IMR-90 (cell line): ENCODE data around the gene MIEN1. TPM values are rescaled to one million over a fixed set of nuclear protein-coding genes. Genes with fewer than 3 reads are reported as not detected.

Source experiments
- ATAC-seq: fragments of 200-7000 bp; cut with Tn5 transposase; 2 replicates; pipeline ENCODE4 v1.9.1; 2020; ENCODE audit warnings: low read depth, mild to moderate bottlenecking, moderate library complexity
- BruUV-seq: library from RNA; stranded (reverse); fragments of 400-500 nt; replicated peaks from 2 replicates; lab custom pipeline; 2021; lab: Mats Ljungman, UMichigan
- CTCF ChIA-PET: fragments of 300-600 bp; formaldehyde crosslinking; extraction: SDS; loops from one replicate; lab custom pipeline; 2021; ENCODE audit warnings: antibody characterized with exemption; lab: Yijun Ruan, JAX
- POLR2A ChIA-PET: fragments of 300-600 bp; sonication (Branson Sonifier 250); formaldehyde crosslinking; loops from one replicate; lab custom pipeline; 2022; ENCODE audit warnings: antibody characterized with exemption; ENCODE audit not compliant: unreplicated experiment; lab: Charles Lee
- DNase-seq: peaks from one replicate; pipeline ENCODE4 v3.0.0; 2013
- H2AFZ ChIP-seq: replicated peaks from 2 replicates; pipeline ENCODE3; 2013; ENCODE audit warnings: low read length, mild to moderate bottlenecking; ENCODE audit not compliant: poor library complexity
- H2AK5ac ChIP-seq: 2 replicates; pipeline ENCODE4 v1.6.1; 2013; ENCODE audit warnings: low read depth, low read length, inconsistent platforms
- H2AK9ac ChIP-seq: replicated peaks from 2 replicates; pipeline ENCODE3; 2013; ENCODE audit warnings: mild to moderate bottlenecking, low read depth, low read length, moderate library complexity; ENCODE audit not compliant: poor library complexity
- H2BK120ac ChIP-seq: 2 replicates; pipeline ENCODE4 v1.6.1; 2013; ENCODE audit warnings: low read depth, low read length, inconsistent platforms
- H2BK15ac ChIP-seq: 3 replicates; pipeline ENCODE4 v1.6.1; 2013; ENCODE audit warnings: low read depth, low read length, inconsistent platforms
- H2BK20ac ChIP-seq: 2 replicates; pipeline ENCODE4 v1.6.1; 2013; ENCODE audit warnings: low read depth, mild to moderate bottlenecking, inconsistent platforms, low read length, moderate library complexity
- H2BK5ac ChIP-seq: 2 replicates; pipeline ENCODE4 v1.6.1; 2013; ENCODE audit warnings: mild to moderate bottlenecking, low read depth, low read length, inconsistent platforms; ENCODE audit not compliant: poor library complexity, severe bottlenecking
- H3K14ac ChIP-seq: replicated peaks from 2 replicates; pipeline ENCODE4 v1.6.1; 2013; ENCODE audit warnings: low read depth, low read length, inconsistent platforms
- H3K18ac ChIP-seq: 2 replicates; pipeline ENCODE4 v1.6.1; 2013; ENCODE audit warnings: low read depth, low read length, control low read depth
- H3K23ac ChIP-seq: 2 replicates; pipeline ENCODE4 v1.6.1; 2013; ENCODE audit warnings: low read depth, low read length, inconsistent platforms
- H3K27ac ChIP-seq: 2 replicates; pipeline ENCODE4 v1.5.1; 2013; ENCODE audit warnings: mild to moderate bottlenecking, control low read depth, low read length; ENCODE audit not compliant: insufficient read depth
- H3K27me3 ChIP-seq: 2 replicates; pipeline ENCODE4 v1.6.1; 2013; ENCODE audit warnings: low read length; ENCODE audit not compliant: control insufficient read depth, insufficient read depth
- H3K36me3 ChIP-seq: 2 replicates; pipeline ENCODE4 v1.6.1; 2013; ENCODE audit warnings: low read length, mixed read lengths; ENCODE audit not compliant: control insufficient read depth, insufficient read depth
- H3K4ac ChIP-seq: 2 replicates; pipeline ENCODE4 v1.6.1; 2013; ENCODE audit warnings: low read depth, low read length, inconsistent platforms
- H3K4me1 ChIP-seq: 2 replicates; pipeline ENCODE4 v1.6.1; 2013; ENCODE audit warnings: low read length, mixed read lengths; ENCODE audit not compliant: control insufficient read depth, insufficient read depth
- H3K4me2 ChIP-seq: 2 replicates; pipeline ENCODE4 v1.6.1; 2013; ENCODE audit warnings: low read depth, mild to moderate bottlenecking, control low read depth, low read length, moderate library complexity
- H3K4me3 ChIP-seq: 2 replicates; pipeline ENCODE4 v1.5.1; 2013; ENCODE audit warnings: low read depth, mild to moderate bottlenecking, control low read depth, low read length, moderate library complexity; ENCODE audit not compliant: insufficient read depth
- H3K56ac ChIP-seq: 2 replicates; pipeline ENCODE4 v1.6.1; 2013; ENCODE audit warnings: low read length, inconsistent platforms; ENCODE audit not compliant: insufficient read depth; ENCODE audit errors: extremely low read depth
- H3K79me1 ChIP-seq, 2 experiments: 2 replicates each; pipeline ENCODE4 v1.6.1; 2013; ENCODE audit warnings: low read length in 2 of 2, inconsistent platforms in 1 of 2, low read depth in 1 of 2
- H3K9ac ChIP-seq: 2 replicates; pipeline ENCODE4 v1.6.1; 2013; ENCODE audit warnings: low read depth, low read length, control low read depth
- H3K9me1 ChIP-seq: 2 replicates; pipeline ENCODE4 v1.6.1; 2013; ENCODE audit warnings: low read length, inconsistent platforms; ENCODE audit not compliant: insufficient read depth
- H3K9me3 ChIP-seq: 2 replicates; pipeline ENCODE4 v1.6.1; 2013; ENCODE audit warnings: low read length; ENCODE audit not compliant: control insufficient read depth, insufficient read depth
- H4K20me1 ChIP-seq: 2 replicates; pipeline ENCODE4 v1.6.1; 2013; ENCODE audit warnings: low read length, inconsistent platforms; ENCODE audit not compliant: insufficient read depth
- H4K5ac ChIP-seq: 2 replicates; pipeline ENCODE4 v1.6.1; 2013; ENCODE audit warnings: mild to moderate bottlenecking, low read depth, low read length, control low read depth
- H4K8ac ChIP-seq, 2 experiments: 2 replicates each; pipeline ENCODE4 v1.6.1; 2013; ENCODE audit warnings: low read depth in 2 of 2, low read length in 2 of 2, control low read depth in 1 of 2, inconsistent platforms in 1 of 2
- H4K91ac ChIP-seq: 2 replicates; pipeline ENCODE4 v1.6.1; 2013; ENCODE audit warnings: low read depth, low read length, inconsistent platforms; ENCODE audit not compliant: insufficient read depth
- BHLHE40 ChIP-seq: fragments of 150-350 bp; IDR thresholded peaks from 2 replicates; pipeline ENCODE4 v1.6.1; 2016; ENCODE audit warnings: mild to moderate bottlenecking, low read depth, low read length
- CEBPB ChIP-seq: IDR thresholded peaks from 2 replicates; pipeline ENCODE4 v1.6.1; 2012; ENCODE audit warnings: low read depth, low read length, improper control_type of control experiment
- CTCF ChIP-seq: conservative IDR thresholded peaks from 2 replicates; pipeline ENCODE4 v1.5.1; 2012; ENCODE audit warnings: mild to moderate bottlenecking, low read depth, low read length, improper control_type of control experiment
- ELK1 ChIP-seq: fragments of 150-350 bp; IDR thresholded peaks from 2 replicates; pipeline ENCODE4 v1.6.1; 2016; ENCODE audit warnings: low read depth, mild to moderate bottlenecking, low read length, moderate library complexity, borderline replicate concordance
- MAFK ChIP-seq: IDR thresholded peaks from 2 replicates; pipeline ENCODE4 v1.6.1; 2012; ENCODE audit warnings: low read depth, low read length, improper control_type of control experiment
- POLR2A ChIP-seq: IDR thresholded peaks from 2 replicates; pipeline ENCODE4 v1.6.1; 2012; ENCODE audit warnings: mild to moderate bottlenecking, low read depth, low read length
- RAD21 ChIP-seq: IDR thresholded peaks from 2 replicates; pipeline ENCODE4 v1.6.1; 2012; ENCODE audit warnings: low read length, improper control_type of control experiment
- RCOR1 ChIP-seq: IDR thresholded peaks from 2 replicates; pipeline ENCODE4 v1.6.1; 2012; ENCODE audit warnings: mild to moderate bottlenecking, low read length, improper control_type of control experiment; ENCODE audit not compliant: insufficient replicate concordance
- RFX5 ChIP-seq: IDR thresholded peaks from 2 replicates; pipeline ENCODE4 v1.8.0; 2012; ENCODE audit warnings: low read depth, mild to moderate bottlenecking, low read length, moderate library complexity
- SMC3 ChIP-seq: fragments of 150-350 bp; IDR thresholded peaks from 2 replicates; pipeline ENCODE4 v1.6.1; 2016; ENCODE audit warnings: low read depth, mild to moderate bottlenecking, antibody characterized with exemption, low read length, moderate library complexity
- USF2 ChIP-seq: fragments of 150-350 bp; IDR thresholded peaks from 2 replicates; pipeline ENCODE4 v1.6.1; 2017; ENCODE audit warnings: mild to moderate bottlenecking, antibody characterized with exemption, low read length, low read depth
- WGBS, 2 experiments: methylation state at CpG; one replicate each; pipeline versions ENCODE4 v1.1.5 to v1.1.7; 2013; ENCODE audit warnings: missing lambda C conversion rate in 2 of 2; ENCODE audit not compliant: insufficient read length in 1 of 2; ENCODE audit errors: extremely low coverage in 2 of 2; 5-methylcytosine and 5-hydroxymethylcytosine counted together
- dilution Hi-C: fragments of 300-500 bp; cut with HindIII; formaldehyde crosslinking; loops from one replicate; pipeline ENCODE4 v1.14.3; 2018; ENCODE audit warnings: low sequenced_read_pairs; ENCODE audit not compliant: unreplicated experiment
- in situ Hi-C: fragments of 300-500 bp; cut with MboI; formaldehyde crosslinking; loops from 3 replicates; pipeline ENCODE4 v1.14.3; 2019; ENCODE audit warnings: low sequenced_read_pairs, inconsistent platforms, mixed read lengths
- intact Hi-C: fragments of 100-400 bp; cut with micrococcal nuclease; formaldehyde crosslinking; loops from 2 replicates; pipeline ENCODE4 v1.10.0; 2022
- polyA plus RNA-seq, 3 experiments: library from polyadenylated mRNA; depleted of rRNA; stranded (reverse); fragments of >200 nt; gene quantifications; 2 replicates each; pipeline ENCODE4 v1.2.3, GENCODE V29; 2012; ENCODE audit warnings: low replicate concordance in 1 of 3
- total RNA-seq: library from RNA; depleted of rRNA; stranded (reverse); fragments of >200 nt; gene quantifications from 2 replicates; pipeline ENCODE4 v1.2.3, GENCODE V29; 2012

MIEN1 gene
- total and polyA plus RNA-seq, 2 of the 4 experiments (the other 2 are of a cell fraction): 20.3 to 75.6 TPM

GRCh38 chr17:39745335-39746144, 15.2 kb upstream of the MIEN1 start:
- no TSS peak for BruUV-seq
- no peak overlapping the region for H2AK9ac ChIP-seq
- no peak overlapping the region for H3K4me3 ChIP-seq
- intact Hi-C loops: no loop called here
- in situ Hi-C loops: no loop called here
- H4K8ac ChIP-seq: no peak overlapping the region
- no peaks in the 10 kb centered on the region for H3K36me3 ChIP-seq
- peaks cover 33% of the 10 kb centered on the region for H3K27me3 ChIP-seq
- H3K79me1 ChIP-seq: no peaks in the 10 kb centered on the region
- no peak for DNase-seq
- 86% methylated on average over 3 of the region's 23 CpGs; no CpG with 5 or more reads in 1 of the 2 experiments for WGBS, 2 experiments
- no peak overlapping the region for H3K56ac ChIP-seq
- H3K9me1 ChIP-seq: 0 out of 2 replicates have a peak, but pooled peaks cover 6% of the 10 kb centered on the region
- H3K27ac ChIP-seq: no peak overlapping the region
- H4K5ac ChIP-seq: no peak overlapping the region
- H4K91ac ChIP-seq: no peak overlapping the region
- no peak overlapping the region for H2BK120ac ChIP-seq
- no peak overlapping the region for H3K4me2 ChIP-seq
- TF ChIP-seq USF2 (no peak), CEBPB (no peak), ELK1 (no peak), RCOR1 (no peak), MAFK (no peak), SMC3 (no peak), RAD21 (no peak), POLR2A (no peak), CTCF (no peak), BHLHE40 (no peak), RFX5 (no peak)
- H3K9me3 ChIP-seq: no peaks in the 10 kb centered on the region
- dilution Hi-C loops: no loop called here
- H3K4me1 ChIP-seq: peaks cover 7% of the 10 kb centered on the region; the same call in 1 of the 2 replicates
- H3K4ac ChIP-seq: no peak overlapping the region
- no peaks in the 10 kb centered on the region for H4K20me1 ChIP-seq
- H2AFZ ChIP-seq: no peak overlapping the region
- ChIA-PET POLR2A (no interaction called here), CTCF (no interaction called here)
- H2AK5ac ChIP-seq: no peak overlapping the region
- H2BK15ac ChIP-seq: no peak overlapping the region
- no peak overlapping the region for H3K14ac ChIP-seq
- no peak overlapping the region for H3K23ac ChIP-seq
- no peak overlapping the region for H2BK5ac ChIP-seq
- H2BK20ac ChIP-seq: no peak overlapping the region
- H3K9ac ChIP-seq: no peak overlapping the region
- no peak overlapping the region for H3K18ac ChIP-seq
- ATAC-seq: no peak
